Stimulated activated naive CD8-positive, alpha-beta T cell treated with anti-CD3 and anti-CD28 coated beads, Interleukin-15, Interleukin-2, amounts not matched to agents 100 U/mL and 50 U/mL, for 24 hours (primary cell): ENCODE results near the gene GGA2.
A peak's percentile ranks its signal among the peaks of the same experiment; 100 is the strongest.
"Not testable (repeated sequence)": the region's sequence is repeated elsewhere in the genome, so short reads cannot be mapped to it uniquely, and the experiment has no call there.

ENCODE experiments used
- ATAC-seq: fragments of 150-1000 bp; cut with Tn5 transposase; one replicate; pipeline ENCODE4 v1.10.0; 2021
- DNase-seq: peaks from one replicate; pipeline ENCODE4 v3.0.0; 2021

Gene GGA2, protein sequence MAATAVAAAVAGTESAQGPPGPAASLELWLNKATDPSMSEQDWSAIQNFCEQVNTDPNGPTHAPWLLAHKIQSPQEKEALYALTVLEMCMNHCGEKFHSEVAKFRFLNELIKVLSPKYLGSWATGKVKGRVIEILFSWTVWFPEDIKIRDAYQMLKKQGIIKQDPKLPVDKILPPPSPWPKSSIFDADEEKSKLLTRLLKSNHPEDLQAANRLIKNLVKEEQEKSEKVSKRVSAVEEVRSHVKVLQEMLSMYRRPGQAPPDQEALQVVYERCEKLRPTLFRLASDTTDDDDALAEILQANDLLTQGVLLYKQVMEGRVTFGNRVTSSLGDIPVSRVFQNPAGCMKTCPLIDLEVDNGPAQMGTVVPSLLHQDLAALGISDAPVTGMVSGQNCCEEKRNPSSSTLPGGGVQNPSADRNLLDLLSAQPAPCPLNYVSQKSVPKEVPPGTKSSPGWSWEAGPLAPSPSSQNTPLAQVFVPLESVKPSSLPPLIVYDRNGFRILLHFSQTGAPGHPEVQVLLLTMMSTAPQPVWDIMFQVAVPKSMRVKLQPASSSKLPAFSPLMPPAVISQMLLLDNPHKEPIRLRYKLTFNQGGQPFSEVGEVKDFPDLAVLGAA

GRCh38 chr16:23510164-23510914 lies at the start of gene GGA2:
GGA2 (minus strand) TSS chr16:23510494; CDS start chr16:23510411, 83 bp downstream.
- peak; percentile 84 for DNase-seq
- ATAC-seq: peak; percentile 93

GRCh38 chr16:23557779-23558702 lies 47.7 kb upstream of the GGA2 start:
- DNase-seq (peak; percentile 30), ATAC-seq (peak; percentile 5)

GRCh38 chr16:23556881-23557778 lies 46.8 kb upstream of the GGA2 start, which contains the start of the genes EARS2 and UBFD1:
EARS2 (minus strand) TSS chr16:23557350; CDS start chr16:23557343, 7 bp downstream.
UBFD1 (plus strand) TSS chr16:23557727; CDS start chr16:23557743, 16 bp downstream.
- peak; percentile 99 for DNase-seq
- peak; percentile 93 for ATAC-seq

DNA sequence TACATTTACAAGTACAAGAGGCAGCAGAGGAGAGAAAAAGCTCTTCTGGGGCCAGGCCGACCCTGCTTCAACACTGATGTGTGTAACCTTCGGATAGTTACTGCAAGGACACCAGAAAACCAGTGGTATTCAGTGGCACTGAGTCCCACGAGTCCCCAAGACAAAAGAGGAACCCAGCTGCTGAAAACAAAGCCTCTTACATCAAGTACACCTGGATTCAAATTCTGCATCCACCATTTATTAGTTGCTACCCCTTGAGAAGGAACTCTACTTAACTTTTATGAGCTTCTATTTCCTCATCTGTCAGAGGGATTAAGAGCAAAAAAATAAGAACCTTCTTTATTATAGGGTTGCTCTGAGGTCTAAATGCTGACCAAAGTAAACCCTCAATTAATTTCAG lies 44.2 kb upstream of the GGA2 start:
- ATAC-seq (no peak), DNase-seq (no peak)

- no peak for ATAC-seq
- DNase-seq: no peak
Observed at GRCh38 chr16:23552161-23552560, 41.9 kb upstream of the GGA2 start.

DNA sequence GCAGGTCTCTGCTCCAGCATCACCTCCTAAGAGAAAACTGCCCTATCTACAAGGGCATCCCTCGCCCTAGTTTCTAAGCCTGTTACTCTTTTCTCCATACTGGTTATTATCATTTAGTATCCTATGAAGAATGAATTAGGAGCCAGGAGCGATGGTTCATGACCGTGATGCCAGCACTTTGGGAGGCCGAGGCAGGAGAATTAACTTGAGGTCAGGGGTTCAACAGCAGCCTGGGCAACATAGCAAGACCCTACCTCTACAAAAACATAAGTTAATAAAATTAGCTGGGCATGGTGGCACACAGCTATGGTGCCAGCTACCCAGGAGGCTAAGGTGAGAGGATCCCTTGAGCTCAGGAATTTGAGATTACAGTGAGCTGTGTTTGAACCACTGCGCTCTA lies 39.6 kb upstream of the GGA2 start:
- DNase-seq (no peak), ATAC-seq (no peak)

DNA sequence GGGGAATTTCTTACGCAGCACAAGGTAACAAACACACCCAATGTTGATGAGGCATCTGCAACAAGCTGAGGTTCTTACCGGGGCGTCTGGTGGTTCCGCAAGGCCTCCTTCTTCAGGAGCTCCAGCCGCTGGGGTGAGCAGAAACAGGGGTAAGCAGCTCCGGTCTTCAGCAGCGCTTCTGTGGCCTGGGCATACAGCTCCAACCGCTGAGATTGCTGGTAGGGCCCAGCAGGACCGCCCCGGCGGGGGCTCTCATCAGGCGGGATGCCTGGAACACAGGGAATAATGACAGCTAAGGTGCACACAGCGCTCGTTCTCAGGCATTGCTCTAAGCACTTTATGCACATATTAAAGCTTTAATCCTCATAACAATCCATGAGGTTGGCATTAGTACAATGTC lies 34.1 kb upstream of the GGA2 start:
- no peak for DNase-seq
- ATAC-seq: no peak

DNA sequence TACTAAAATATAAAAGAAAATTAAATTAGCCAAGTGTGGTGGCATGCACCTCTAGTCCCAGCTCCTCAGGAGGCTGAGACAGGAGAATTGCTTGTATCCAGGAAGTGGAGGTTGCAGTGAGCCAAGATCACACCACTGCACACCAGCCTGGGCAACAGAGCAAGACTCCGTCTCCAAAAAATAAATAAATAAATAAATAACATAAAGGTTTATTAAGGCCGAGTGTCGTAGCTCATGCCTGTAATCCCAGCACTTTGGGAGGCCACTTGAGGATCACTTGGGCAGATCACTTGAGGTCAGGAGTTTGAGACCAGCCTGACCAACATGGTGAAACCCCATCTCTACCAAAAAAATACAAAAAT lies 30.5 kb upstream of the GGA2 start:
- ATAC-seq, DNase-seq: not testable (repeated sequence)

- ATAC-seq (no peak), DNase-seq (no peak)
Observed at GRCh38 chr16:23539984-23540816, 29.9 kb upstream of the GGA2 start.

GRCh38 chr16:23538919-23539278 lies 28.6 kb upstream of the GGA2 start:
- DNase-seq (no peak), ATAC-seq (no peak)

- ATAC-seq (no peak), DNase-seq (no peak)
Observed at GRCh38 chr16:23537390-23537789, 27.1 kb upstream of the GGA2 start.

DNA sequence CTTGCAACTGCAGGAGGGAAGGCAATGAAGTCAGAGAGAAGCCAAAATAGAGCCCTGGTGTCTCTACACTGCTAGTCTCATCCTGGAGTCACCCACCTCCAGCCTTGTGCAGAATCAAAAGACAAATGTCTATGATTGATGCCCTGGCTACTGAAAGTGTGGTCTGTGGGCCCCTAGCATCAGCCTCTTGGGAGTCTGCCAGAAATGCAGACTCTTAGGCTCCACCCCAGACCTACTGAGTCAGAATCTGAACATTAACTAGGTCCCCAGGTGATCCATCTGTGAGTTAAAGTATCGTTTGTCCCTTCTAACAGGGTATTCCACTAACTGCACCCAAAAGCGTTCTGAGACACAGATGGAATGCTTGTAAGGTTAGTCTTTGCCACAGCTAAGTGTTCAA lies 25.6 kb upstream of the GGA2 start:
- no peak for ATAC-seq

DNA sequence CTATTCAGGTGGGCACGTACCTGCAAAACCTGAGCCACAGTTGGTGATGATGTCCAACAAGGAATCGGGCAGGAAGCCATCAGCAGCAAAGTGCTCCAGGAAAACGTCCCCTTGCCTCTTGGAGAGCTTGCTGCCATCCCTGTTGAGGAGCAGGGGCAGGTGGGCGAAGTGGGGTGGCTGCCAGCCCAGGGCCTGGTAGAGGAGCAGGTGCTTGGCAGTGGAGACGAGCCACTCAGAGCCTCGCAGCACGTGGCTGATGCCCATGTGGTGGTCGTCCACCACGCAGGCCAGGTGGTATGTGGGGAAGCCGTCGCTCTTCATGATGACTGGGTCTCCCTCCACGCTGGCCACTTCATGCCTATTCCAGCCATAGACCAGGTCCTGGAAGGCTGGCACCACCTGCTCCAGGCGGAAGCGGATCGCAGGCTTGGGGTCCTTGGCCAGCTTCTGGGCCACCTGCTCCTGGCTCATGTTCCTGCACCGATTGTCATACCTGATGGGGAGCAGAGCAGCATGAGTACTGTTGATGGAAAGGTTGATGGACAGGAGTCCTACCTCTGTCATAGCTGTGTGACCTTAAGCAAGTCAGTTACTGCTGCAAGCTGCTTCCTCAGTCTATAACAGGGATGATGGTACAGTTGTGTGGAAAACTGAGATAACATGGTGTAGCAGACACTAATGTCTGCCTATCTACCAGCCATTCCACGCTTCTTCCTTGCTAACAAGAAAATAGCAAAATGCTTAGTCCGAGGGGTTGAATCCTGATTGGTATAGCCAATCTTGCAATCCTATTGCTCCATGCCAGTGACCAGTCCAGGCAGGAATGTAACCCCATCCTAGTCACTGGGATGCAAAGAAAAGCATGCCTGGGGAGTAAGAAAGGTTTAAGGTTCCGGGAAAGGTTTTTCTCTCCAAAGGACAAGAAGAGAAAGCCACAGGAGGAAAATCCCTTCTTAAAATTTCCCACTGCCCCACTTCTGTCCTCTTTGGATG lies 24.9 kb upstream of the GGA2 start:
- DNase-seq (no peak), ATAC-seq (no peak)

More for the DNA sequence above, 25.6 kb upstream of the GGA2 start:
- no peak for DNase-seq

DNA sequence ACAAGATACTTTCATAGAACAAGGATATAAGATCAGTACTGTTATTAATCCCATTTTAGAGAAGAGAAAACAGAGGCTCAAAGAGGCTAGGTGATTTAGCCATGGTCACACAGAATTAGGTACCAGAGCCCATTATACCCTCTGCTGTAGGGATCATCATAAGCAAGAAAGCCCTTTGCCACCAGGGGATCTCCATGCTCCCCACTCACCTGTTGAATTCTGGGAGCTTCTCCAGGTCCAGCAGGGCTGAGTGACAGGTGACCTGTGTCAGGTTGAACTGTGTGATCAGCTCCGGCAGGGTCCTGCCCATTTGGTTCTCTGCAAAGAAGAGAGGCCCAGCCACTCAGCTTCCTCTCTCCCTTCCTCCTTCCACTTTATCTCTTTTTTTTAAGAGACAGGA lies 22.2 kb upstream of the GGA2 start:
- DNase-seq (no peak), ATAC-seq (no peak)

GRCh38 chr16:23530062-23530461 lies 19.8 kb upstream of the GGA2 start:
- ATAC-seq (no peak), DNase-seq (no peak)

GRCh38 chr16:23528644-23529310 lies 18.5 kb upstream of the GGA2 start:
- ATAC-seq (no peak), DNase-seq (no peak)

- ATAC-seq: no peak
Observed at GRCh38 chr16:23527961-23528643, 17.8 kb upstream of the GGA2 start.

More at GRCh38 chr16:23527961-23528643, 17.8 kb upstream of the GGA2 start:
- no peak for DNase-seq
